Measurements from ENCODE around the gene IL1RAPL1. TPM values are rescaled to one million over a fixed set of nuclear protein-coding genes. Genes with fewer than 3 reads are reported as not detected.

The IL1RAPL1 gene
- total RNA-seq, 4 donors from 2014 or later = 8.2 to 10.9 (median 8.8) TPM

DNA sequence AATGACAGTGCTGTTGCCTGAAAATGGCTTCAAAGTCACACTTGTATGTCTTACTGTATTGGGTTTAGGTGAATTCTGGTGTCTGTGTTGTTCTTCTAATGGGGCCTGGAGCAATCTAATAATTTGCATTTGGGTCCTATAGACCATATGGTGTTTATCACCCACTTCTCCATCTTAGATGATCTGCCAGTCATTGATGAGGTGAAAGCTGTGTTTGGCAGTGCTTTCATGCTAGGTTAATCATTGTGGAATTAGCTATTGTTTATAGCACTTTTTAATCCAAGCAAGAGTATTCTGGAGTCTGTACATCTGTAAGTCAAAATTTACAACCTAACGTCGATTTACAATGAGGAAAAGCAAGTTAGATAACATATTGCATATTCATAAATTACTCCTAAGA lies 1055.9 kb downstream of the IL1RAPL1 start:
- TF ChIP-seq EP300 (IDR thresholded peaks at IDR 0.05) (no peak), POLR2A (IDR thresholded peaks at IDR 0.05) (no peak)
- TF ChIP-seq, protein P1, sequence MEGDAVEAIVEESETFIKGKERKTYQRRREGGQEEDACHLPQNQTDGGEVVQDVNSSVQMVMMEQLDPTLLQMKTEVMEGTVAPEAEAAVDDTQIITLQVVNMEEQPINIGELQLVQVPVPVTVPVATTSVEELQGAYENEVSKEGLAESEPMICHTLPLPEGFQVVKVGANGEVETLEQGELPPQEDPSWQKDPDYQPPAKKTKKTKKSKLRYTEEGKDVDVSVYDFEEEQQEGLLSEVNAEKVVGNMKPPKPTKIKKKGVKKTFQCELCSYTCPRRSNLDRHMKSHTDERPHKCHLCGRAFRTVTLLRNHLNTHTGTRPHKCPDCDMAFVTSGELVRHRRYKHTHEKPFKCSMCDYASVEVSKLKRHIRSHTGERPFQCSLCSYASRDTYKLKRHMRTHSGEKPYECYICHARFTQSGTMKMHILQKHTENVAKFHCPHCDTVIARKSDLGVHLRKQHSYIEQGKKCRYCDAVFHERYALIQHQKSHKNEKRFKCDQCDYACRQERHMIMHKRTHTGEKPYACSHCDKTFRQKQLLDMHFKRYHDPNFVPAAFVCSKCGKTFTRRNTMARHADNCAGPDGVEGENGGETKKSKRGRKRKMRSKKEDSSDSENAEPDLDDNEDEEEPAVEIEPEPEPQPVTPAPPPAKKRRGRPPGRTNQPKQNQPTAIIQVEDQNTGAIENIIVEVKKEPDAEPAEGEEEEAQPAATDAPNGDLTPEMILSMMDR (IDR thresholded peaks at IDR 0.05) = no peak
- WGBS, 2 donors = 90 to 96% methylated on average over 2 of the region's 2 CpGs

DNA sequence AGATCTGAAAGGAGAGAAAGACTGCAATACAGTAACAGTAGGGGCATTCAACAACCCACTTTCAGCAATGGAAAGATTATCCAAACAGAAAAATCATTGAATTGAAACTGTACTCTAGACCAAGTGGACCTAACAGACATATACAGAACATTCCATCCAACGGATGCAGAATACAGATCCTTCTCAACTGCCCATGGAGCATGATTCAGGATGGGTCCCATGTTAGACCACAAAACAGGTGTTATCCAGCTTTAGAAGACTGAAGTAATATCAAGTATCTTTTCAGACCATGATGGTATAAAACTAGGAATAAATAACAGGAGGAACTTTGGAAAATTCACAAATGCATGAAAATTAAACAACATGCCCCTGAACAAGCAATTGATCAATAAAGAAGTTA lies 1060.9 kb downstream of the IL1RAPL1 start:
- H3K27ac ChIP-seq = no peak overlapping the region
- peaks cover 0 to 8% (median 0%) of the 10 kb centered on the region in 4 donors for H3K4me1 ChIP-seq
- no peaks in the 10 kb centered on the region for H3K27me3 ChIP-seq
- H3K36me3 ChIP-seq = no peaks in the 10 kb centered on the region
- DNase-seq (ENCODE audit: low spot score in 2 of 2) = no peak
- no peak overlapping the region for H3K4me3 ChIP-seq
- TF ChIP-seq, protein P1 (IDR thresholded peaks at IDR 0.05) = no peak
- TF ChIP-seq EP300 (IDR thresholded peaks at IDR 0.05) (no peak), POLR2A (IDR thresholded peaks at IDR 0.05) (no peak)
- 80 to 100% methylated on average over 1 of the region's 1 CpG for WGBS, 2 donors
- H3K9me3 ChIP-seq = no peaks in the 10 kb centered on the region

More for the DNA sequence above, 1055.9 kb downstream of the IL1RAPL1 start:
- no peaks in the 10 kb centered on the region for H3K36me3 ChIP-seq
- DNase-seq (ENCODE audit: low spot score in 2 of 2) = no peak
- H3K9me3 ChIP-seq = no peaks in the 10 kb centered on the region
- H3K27me3 ChIP-seq = no peaks in the 10 kb centered on the region
- H3K4me1 ChIP-seq = no peaks in the 10 kb centered on the region
- H3K27ac ChIP-seq = no peak overlapping the region
- no peak overlapping the region for H3K4me3 ChIP-seq

DNA sequence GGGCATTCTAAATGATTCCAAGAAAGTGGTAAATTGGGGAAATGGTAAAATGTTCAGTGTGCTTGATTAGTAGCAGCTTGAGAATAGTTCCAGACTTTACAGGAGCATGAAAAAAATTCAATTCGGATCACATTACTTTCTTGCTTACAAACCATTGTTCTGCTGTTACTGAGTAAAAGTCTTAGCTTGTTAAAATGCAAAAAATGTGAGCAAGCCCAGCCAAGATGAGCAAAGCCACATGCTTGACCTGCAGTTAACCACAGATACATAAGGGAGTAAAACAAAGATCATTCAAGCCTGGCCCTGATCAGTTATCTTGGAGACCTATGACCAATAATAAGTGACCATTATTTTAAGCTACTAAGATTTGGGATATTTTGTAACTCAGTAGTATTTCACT lies 1065.2 kb downstream of the IL1RAPL1 start:
- H3K4me1 ChIP-seq = peaks cover 0 to 8% (median 0%) of the 10 kb centered on the region in 4 donors
- H3K9me3 ChIP-seq = no peaks in the 10 kb centered on the region
- TF ChIP-seq POLR2A (IDR thresholded peaks at IDR 0.05) = no peak
- TF ChIP-seq EP300 (IDR thresholded peaks at IDR 0.05) = no peak
- TF ChIP-seq, protein P1 (IDR thresholded peaks at IDR 0.05) = no peak
- no peaks in the 10 kb centered on the region for H3K27me3 ChIP-seq
- H3K4me3 ChIP-seq = no peak overlapping the region
- WGBS, 2 donors = 11 to 14% methylated on average over 1 of the region's 1 CpG
- H3K27ac ChIP-seq = no peak overlapping the region
- no peaks in the 10 kb centered on the region for H3K36me3 ChIP-seq
- no peak for DNase-seq (ENCODE audit: low spot score in 2 of 2)

DNA sequence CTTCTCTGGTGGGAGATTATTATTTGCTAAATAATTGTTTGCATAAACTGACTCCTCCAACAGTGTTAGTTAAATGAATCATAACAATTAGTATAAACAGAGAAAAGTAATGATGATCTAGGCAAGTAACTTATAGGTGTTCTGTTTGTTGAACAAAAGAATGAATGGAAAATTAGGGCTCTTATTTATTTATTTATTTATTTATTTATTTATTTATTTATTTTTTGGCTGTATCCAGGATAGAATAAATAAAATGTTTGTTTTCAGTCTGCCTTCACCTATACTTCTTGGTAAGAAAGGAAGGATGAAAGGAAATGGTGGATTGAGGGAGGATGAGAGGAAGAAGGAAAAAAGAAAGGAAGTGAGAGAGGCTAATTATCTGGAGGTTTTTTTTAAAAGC lies 1066.5 kb downstream of the IL1RAPL1 start:
- Histone ChIP-seq H3K4me3 (no peak overlapping the region), H3K27ac (no peak overlapping the region), H3K27me3 (no peaks in the 10 kb centered on the region), H3K4me1 (peaks cover 0 to 8% (median 0%) of the 10 kb centered on the region in 4 donors), H3K9me3 (no peaks in the 10 kb centered on the region), H3K36me3 (no peaks in the 10 kb centered on the region)
- no peak for DNase-seq (ENCODE audit: low spot score in 2 of 2)
- TF ChIP-seq EP300 (IDR thresholded peaks at IDR 0.05) (no peak), POLR2A (IDR thresholded peaks at IDR 0.05) (no peak)
- TF ChIP-seq, protein P1 (IDR thresholded peaks at IDR 0.05) = no peak

DNA sequence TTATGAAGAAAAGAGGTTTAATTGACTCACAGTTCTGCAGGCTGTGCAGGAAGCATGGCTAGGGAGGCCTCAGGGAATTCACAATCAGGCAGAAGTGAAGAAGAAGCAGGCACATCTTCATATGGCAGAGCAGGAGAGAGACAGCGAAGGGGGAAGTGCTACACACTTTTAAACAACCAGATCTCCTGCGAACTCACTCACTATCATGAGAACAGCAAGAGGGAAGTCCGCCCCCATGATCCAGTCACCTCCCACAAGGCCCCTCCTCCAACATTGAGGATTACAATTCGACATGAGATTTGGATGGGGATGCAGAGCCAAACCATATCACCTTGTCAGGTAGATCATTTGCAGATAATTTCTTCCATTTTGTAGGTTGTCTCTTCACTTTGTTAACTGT lies 1072.7 kb downstream of the IL1RAPL1 start:
- Histone ChIP-seq H3K36me3 (no peaks in the 10 kb centered on the region), H3K27ac (no peak overlapping the region), H3K4me1 (peaks cover 0 to 14% (median 0%) of the 10 kb centered on the region in 4 donors), H3K9me3 (no peaks in the 10 kb centered on the region), H3K27me3 (no peaks in the 10 kb centered on the region), H3K4me3 (no peak overlapping the region)
- no peak for DNase-seq (ENCODE audit: low spot score in 2 of 2)
- WGBS, 2 donors = 71 to 92% methylated on average over 4 of the region's 4 CpGs
- no peak for TF ChIP-seq POLR2A (IDR thresholded peaks at IDR 0.05)
- TF ChIP-seq, protein P1 (IDR thresholded peaks at IDR 0.05) = no peak
- no peak for TF ChIP-seq EP300 (IDR thresholded peaks at IDR 0.05)

Data from tibial nerve (tissue), 4 donors.